Right lobe of liver (tissue), 6 donors: ENCODE measurements around the gene DNAI4. TPM values are rescaled to one million over a fixed set of nuclear protein-coding genes. Genes with fewer than 3 reads are reported as not detected.
"Not testable (repeated sequence)": the region's sequence is repeated elsewhere in the genome, so short reads cannot be mapped to it uniquely, and the experiment has no call there.

Experiments
- ATAC-seq, 4 donors: fragments of 200-7000 bp; cut with Tn5 transposase; one replicate each; pipeline ENCODE4 v1.9.1; 2020; ENCODE audit warnings: mild to moderate bottlenecking in 4 of 4, moderate library complexity in 4 of 4
- DNase-seq, 3 donors: peaks; one replicate each; pipeline ENCODE4 v3.0.0-alpha.2; 2020
- H3K27ac ChIP-seq, 3 donors: fragments of 200-600 bp; one replicate each; pipeline ENCODE4 v1.8.0; 2022
- H3K27me3 ChIP-seq, 2 donors: fragments of 200-600 bp; one replicate each; pipeline ENCODE4 v1.8.0; 2022
- H3K36me3 ChIP-seq, 4 donors: fragments of 200-600 bp; sonication (generic) in 1 of 4; one replicate each; pipeline versions ENCODE4 v1.5.1 to v1.8.0; 2017 to 2022; ENCODE audit warnings: control low read depth in 1 of 4
- H3K4me1 ChIP-seq, 4 donors: fragments of 200-600 bp; sonication (generic) in 1 of 4; one replicate each; pipeline versions ENCODE4 v1.5.1 to v1.8.0; 2017 to 2022; ENCODE audit warnings: control low read depth in 1 of 4
- H3K4me3 ChIP-seq, 3 donors: fragments of 200-600 bp; one replicate each; pipeline ENCODE4 v1.8.0; 2022
- H3K9me3 ChIP-seq, 4 donors: fragments of 200-600 bp; sonication (generic) in 1 of 4; one replicate each; pipeline versions ENCODE4 v1.5.1 to v1.8.0; 2017 to 2022; ENCODE audit warnings: control low read depth in 1 of 4
- CTCF ChIP-seq, 4 donors: fragments of 200-600 bp in 3 of 4; fragments of 450-650 bp in 1 of 4; IDR thresholded peaks; one replicate each; pipeline versions ENCODE4 v1.5.1 to v1.8.0; 2016 to 2022; ENCODE audit warnings: antibody characterized with exemption in 4 of 4, mild to moderate bottlenecking in 2 of 4
- POLR2A ChIP-seq: fragments of 450-650 bp; IDR thresholded peaks from one replicate; pipeline ENCODE4 v1.6.1; 2017; ENCODE audit warnings: antibody characterized with exemption, mild to moderate bottlenecking
- WGBS: methylation state at CpG from one replicate; pipeline ENCODE4 v1.1.6; 2018; ENCODE audit warnings: low coverage, low lambda C conversion rate; ENCODE audit not compliant: insufficient coverage; ENCODE audit errors: missing lambda C conversion rate; 5-methylcytosine and 5-hydroxymethylcytosine counted together
- intact Hi-C, 2 donors: fragments of 100-400 bp; cut with DNase I; formaldehyde crosslinking; loops; one replicate each; pipeline versions ENCODE4 v1.11.2 to v1.14.1; 2022
- total RNA-seq, 6 experiments: library from RNA; depleted of rRNA in 2 of 6; stranded (reverse); fragments of >200 nt in 2 of 6; fragmentation: NEBNext Ultra II Directional in 3 of 6; extraction: Animal tissue kit (Norgen Biotek cat#: 25700) in 3 of 6; gene quantifications; one replicate each; pipeline versions ENCODE4 v1.1.0 to v1.2.4, GENCODE V29; 2016 to 2023
- donor health status: DM: no; HTN: yes; CAD: no.
- donor health status: DM: no; HTN: no; CAD: no.
- donor health status: DM: no; HTN: no; CAD: no.
- donor health status: DM: no; HTN: yes; CAD: no.
- donor health status: DM: no; HTN: yes; CAD: no.

Gene DNAI4
- total RNA-seq, 6 experiments from 2014 or later: 0.80 to 3.4 (median 1.4) TPM

GRCh38 chr1:66787641-66788040 is 137.0 kb downstream of the DNAI4 start:
- WGBS: 77% methylated on average over 4 of the region's 4 CpGs
- intact Hi-C loops: no loop called here
- Histone ChIP-seq H3K27ac (no peak overlapping the region), H3K27me3 (no peaks in the 10 kb centered on the region), H3K36me3 (no peaks in the 10 kb centered on the region), H3K9me3 (no peaks in the 10 kb centered on the region), H3K4me3 (no peak overlapping the region), H3K4me1 (no peaks in the 10 kb centered on the region)
- TF ChIP-seq CTCF (IDR thresholded peaks at IDR 0.05): no peak
- no peak for TF ChIP-seq POLR2A
- ATAC-seq: no peak
- DNase-seq: no peak

GRCh38 chr1:66785800-66786199 is 138.9 kb downstream of the DNAI4 start:
- H3K4me1 ChIP-seq, ATAC-seq, H3K9me3 ChIP-seq, H3K36me3 ChIP-seq, H3K27me3 ChIP-seq, intact Hi-C loops, H3K27ac ChIP-seq, H3K4me3 ChIP-seq, DNase-seq: not testable (repeated sequence)
- WGBS: no CpG with 5 or more reads among the region's 2 CpGs

- ATAC-seq: no peak
- no peak overlapping the region for H3K4me3 ChIP-seq
- H3K9me3 ChIP-seq: no peaks in the 10 kb centered on the region
- no peaks in the 10 kb centered on the region for H3K4me1 ChIP-seq
- intact Hi-C loops: loop anchor here in 1 of 2 donors (10.0 kb wide), 1 partner anchor 365 kb away; no protein-coding TSS in a partner anchor
- H3K27ac ChIP-seq: no peak overlapping the region
- WGBS: 77% methylated on average over 2 of the region's 2 CpGs
- DNase-seq: no peak
- no peaks in the 10 kb centered on the region for H3K27me3 ChIP-seq
- no peaks in the 10 kb centered on the region for H3K36me3 ChIP-seq
- TF ChIP-seq CTCF (IDR thresholded peaks at IDR 0.05) (no peak), POLR2A (no peak)
These were observed 145.1 kb downstream of the DNAI4 start for GRCh38 chr1:66779475-66780078.

- Histone ChIP-seq H3K9me3 (no peaks in the 10 kb centered on the region), H3K27ac (no peak overlapping the region), H3K4me3 (no peak overlapping the region), H3K4me1 (no peaks in the 10 kb centered on the region), H3K36me3 (no peaks in the 10 kb centered on the region), H3K27me3 (no peaks in the 10 kb centered on the region)
- WGBS: 86% methylated on average over 4 of the region's 4 CpGs
- TF ChIP-seq CTCF (IDR thresholded peaks at IDR 0.05): no peak
- no peak for TF ChIP-seq POLR2A
- DNase-seq (no peak), ATAC-seq (no peak)
- intact Hi-C loops: loop anchor here in 1 of 2 donors (10.0 kb wide), 1 partner anchor 366 kb away; no protein-coding TSS in a partner anchor
These were observed 145.7 kb downstream of the DNAI4 start for GRCh38 chr1:66778969-66779368.

GRCh38 chr1:66778266-66778665 is 146.4 kb downstream of the DNAI4 start:
- H3K36me3 ChIP-seq: no peaks in the 10 kb centered on the region

More at GRCh38 chr1:66778266-66778665, 146.4 kb downstream of the DNAI4 start:
- ATAC-seq (no peak), DNase-seq (no peak)
- TF ChIP-seq POLR2A: no peak
- TF ChIP-seq CTCF (IDR thresholded peaks at IDR 0.05): no peak
- Histone ChIP-seq H3K4me3 (no peak overlapping the region), H3K27me3 (no peaks in the 10 kb centered on the region), H3K9me3 (no peaks in the 10 kb centered on the region), H3K27ac (no peak overlapping the region), H3K4me1 (no peaks in the 10 kb centered on the region)
- 87% methylated on average over 4 of the region's 4 CpGs for WGBS
- intact Hi-C loops: loop anchor here in 1 of 2 donors (10.0 kb wide), 1 partner anchor 367 kb away; no protein-coding TSS in a partner anchor
